CD4-positive, alpha-beta T cell treated with Interleukin-21 for 1 hour (primary cell): Measurements from ENCODE around the gene CD1B.
"Not testable (repeated sequence)": the region's sequence is repeated elsewhere in the genome, so short reads cannot be mapped to it uniquely, and the experiment has no call there.

ENCODE experiments used
- DNase-seq: peaks from one replicate; pipeline ENCODE4 v3.0.0-alpha.2; 2020

The CD1B gene

GRCh38 chr1:158327481-158327880, 3.9 kb downstream of the CD1B start:
- DNase-seq = no peak

DNA sequence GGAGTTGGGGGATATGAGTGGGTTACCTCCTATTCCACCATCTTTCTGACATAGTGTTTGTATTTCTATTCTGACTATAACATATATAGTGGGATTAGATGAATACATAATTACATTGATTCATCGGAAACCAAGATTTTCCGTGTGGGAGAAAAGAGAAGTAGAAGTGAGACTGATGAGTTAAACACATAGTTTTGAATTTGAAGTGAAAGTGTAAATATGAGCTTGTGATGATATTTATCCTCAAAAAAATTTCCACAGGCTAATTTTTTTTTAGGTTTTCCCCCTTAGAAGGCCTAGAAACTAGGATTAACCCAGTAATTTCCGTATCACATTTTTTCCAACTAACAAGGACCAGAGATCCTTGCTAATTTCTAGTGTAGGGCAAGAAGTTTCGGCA, 6.9 kb downstream of the CD1B start:
- no peak for DNase-seq

DNA sequence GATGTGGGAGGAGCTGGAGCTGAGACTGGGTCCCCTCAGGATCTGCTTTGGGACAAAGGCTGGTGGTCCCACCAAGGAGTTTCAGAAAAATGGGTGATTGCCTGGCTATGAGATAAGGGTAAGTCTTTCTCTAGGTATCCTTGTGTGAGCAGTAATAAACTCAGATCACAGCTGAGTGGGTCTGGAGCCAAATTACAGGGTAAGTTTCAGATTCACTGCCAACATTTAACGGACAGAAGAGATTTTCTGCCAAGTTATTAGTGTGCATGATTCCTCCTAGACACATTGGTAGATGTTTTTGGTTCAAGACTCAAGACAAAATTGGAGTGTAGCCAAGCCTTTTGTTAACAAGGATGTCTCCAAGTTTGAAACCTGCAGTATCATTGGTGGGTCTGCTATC, 7.5 kb downstream of the CD1B start:
- DNase-seq = no peak

DNA sequence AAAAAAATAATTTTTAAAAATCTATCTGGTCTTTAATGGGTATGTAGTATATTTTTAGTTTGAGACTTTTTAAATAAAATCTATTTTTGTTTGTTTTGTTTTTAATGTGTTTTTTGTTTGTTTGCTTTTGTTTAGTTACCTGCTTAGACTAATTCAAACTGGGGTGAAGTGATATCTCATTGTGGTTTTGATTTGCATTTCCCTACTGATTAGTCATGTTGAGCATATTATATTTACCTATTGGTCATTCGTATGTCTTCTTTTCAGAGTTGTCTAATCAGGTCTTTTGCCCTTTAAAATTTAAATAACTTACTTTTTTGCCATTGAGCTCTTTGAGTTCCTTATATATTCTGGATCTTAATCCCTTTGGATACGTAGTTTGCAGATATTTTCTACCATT, 20.3 kb downstream of the CD1B start:
- DNase-seq = no peak

DNA sequence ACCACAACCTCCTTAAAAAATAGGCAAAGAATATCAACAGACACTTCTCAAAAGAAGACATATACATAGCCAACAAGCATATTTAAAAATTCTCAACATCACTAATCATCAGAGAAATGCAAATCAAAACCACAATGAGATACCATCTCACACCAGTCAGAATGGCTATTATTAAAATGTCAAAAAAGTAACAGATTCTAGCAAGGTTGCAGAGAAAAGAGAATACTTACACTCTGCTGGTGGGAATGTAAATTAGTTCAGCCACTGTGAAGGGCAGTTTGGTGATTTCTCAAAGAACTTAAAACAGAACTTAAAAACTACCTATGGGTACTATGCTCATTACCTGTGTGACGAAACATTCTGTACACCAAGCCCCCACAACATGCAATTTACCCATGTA, 20.7 kb downstream of the CD1B start:
- DNase-seq = no peak

- no peak for DNase-seq
Measured at GRCh38 chr1:158295791-158296190, 35.5 kb downstream of the CD1B start.

DNA sequence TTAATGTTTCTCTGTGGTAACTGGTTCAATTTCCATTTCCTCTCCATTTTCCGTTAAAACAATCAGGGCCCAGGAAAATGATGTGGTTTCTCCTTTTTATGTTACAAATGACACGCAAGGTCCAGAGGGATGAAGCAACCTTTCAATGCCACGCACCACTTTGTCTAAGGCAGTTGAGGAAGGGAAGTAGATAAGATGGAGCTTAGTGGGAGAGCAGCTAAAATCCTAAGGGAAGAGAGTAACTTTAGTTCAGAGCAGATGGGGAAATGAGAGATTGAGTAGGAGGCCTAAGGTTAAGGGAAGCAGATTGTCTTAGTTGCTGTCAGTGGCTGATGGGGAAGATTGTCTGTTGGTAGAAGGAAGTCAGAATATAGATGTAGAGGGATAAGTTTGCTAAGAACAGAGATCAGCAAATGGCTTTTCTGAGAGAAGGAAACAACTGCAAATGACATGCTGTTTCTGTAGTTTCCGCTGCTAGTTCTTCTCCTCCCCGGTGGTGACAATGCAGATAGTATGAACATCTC, 40.9 kb downstream of the CD1B start:
- DNase-seq = no peak

DNA sequence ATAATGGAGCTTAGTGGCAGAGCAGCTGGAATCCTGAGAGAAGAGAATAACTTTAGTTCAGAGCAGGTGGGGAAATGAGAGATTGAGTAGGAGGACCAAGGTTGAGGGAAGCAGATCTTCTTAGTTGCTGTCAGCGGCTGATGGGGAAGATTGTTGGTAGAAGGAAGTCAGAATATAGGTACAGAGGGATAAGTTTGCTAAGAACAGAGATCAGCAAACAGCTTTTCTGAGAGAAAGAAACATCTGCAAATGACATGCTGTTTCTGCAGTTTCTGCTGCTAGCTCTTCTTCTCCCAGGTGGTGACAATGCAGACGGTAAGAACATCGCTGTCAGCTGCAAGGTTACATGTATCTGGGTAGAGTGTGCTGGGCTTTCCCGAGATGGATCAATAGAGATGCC, 41.5 kb downstream of the CD1B start, which contains the start of gene CD1C:
TSS of gene CD1C (plus strand) at position 113 of the 400 bp plus-strand sequence. CDS start at position 255, 142 bp downstream.
- no peak for DNase-seq

GRCh38 chr1:158286941-158287346, 44.4 kb downstream of the CD1B start:
- DNase-seq = no peak

- no peak for DNase-seq
Measured at GRCh38 chr1:158286487-158286886, 44.8 kb downstream of the CD1B start.

DNA sequence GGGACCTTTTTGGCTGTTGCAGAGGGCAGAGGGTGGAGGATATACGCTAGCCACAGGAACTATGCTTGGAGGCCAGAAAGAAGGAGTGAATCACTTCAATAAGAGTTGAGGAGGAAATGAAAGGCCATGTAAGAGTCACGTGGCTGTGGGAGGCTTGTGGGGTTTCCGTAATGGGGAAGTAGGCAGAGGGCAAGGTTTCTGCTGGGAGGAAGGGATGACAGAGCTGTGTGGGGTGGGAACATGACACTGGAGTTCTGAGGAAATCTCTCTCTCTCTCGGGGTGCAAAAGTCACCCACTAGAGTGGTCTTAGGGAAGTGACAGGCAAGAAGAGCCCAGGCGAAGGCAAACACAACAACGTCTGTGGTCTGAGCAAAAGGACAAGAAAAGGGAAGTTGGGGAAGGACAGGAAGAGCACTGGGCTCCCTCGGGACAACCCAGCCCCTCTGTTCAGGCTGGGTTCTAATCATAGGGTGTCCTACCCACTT, 45.5 kb downstream of the CD1B start:
- peak; percentile 19 for DNase-seq

GRCh38 chr1:158283965-158284364, 47.4 kb downstream of the CD1B start:
- no peak for DNase-seq

GRCh38 chr1:158282421-158282820, 48.9 kb downstream of the CD1B start:
- DNase-seq = not testable (repeated sequence)
